Activated CD8-positive, alpha-beta memory T cell treated with anti-CD3 and anti-CD28 coated beads for 36 hours (primary cell): ENCODE measurements around the gene KCNQ1. TPM values are rescaled to one million over a fixed set of nuclear protein-coding genes. Genes with fewer than 3 reads are reported as not detected.

Source experiments
- CTCF ChIA-PET: fragments of 350-600 bp; sonication (Branson Sonifier 250); formaldehyde crosslinking; loops from one replicate; lab custom pipeline; 2021; ENCODE audit warnings: antibody characterized with exemption; lab: Charles Lee
- POLR2A ChIA-PET: fragments of 350-600 bp; sonication (Branson Sonifier 250); formaldehyde crosslinking; loops from one replicate; lab custom pipeline; 2021; ENCODE audit warnings: antibody characterized with exemption; lab: Charles Lee
- total RNA-seq, 2 experiments: library from RNA; stranded (reverse); gene quantifications; one replicate each; pipeline ENCODE4 v1.2.3, GENCODE V29; 2021

KCNQ1 gene
- total RNA-seq, 2 experiments from 2014 or later = 3.1 to 3.9 TPM

DNA sequence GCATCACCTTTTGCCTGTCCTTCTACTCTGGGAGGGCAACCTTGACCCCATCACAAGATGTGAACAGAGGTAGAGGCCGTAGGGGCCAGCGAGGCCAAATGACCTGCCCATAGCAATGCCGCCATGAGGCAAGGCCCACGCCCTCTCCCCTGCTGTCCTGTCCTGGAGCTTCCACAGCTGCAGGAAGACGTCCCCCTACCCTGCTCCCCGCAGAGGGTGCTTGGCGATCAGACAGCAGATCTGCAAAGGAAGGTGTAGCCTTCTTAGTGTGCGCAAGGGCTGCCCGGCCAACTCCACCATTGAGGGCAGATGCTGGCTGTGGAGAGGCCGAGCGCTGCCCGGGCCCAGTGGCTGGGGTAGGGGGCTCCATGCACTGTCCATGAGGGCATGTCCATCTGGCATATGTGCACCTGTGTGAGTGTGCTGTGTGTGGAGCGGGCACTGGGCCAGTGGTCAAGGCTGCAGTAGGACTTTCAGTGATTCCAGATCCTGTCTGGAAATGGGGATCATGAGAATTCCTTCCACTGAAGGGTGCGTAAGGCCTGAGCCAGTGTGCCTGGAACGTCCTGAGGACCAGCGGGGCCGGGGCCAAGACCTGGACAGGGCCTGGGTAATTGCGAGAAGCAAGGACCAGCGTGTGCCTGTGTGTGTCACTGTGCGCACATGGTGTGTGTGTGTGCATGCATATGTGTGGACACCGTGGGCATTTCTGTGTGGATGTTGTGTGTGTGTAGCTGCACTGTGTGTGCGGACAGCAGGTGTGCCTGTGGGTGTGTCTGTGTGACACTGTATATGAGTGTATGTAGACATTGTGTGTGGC, 11.5 kb upstream of the KCNQ1 start:
- CTCF ChIA-PET = interaction anchor here (1.2 to 1.7 kb wide), 2 partner anchors 97 to 99 kb away, joined by 3 to 6 read pairs; no protein-coding TSS in a partner anchor
- POLR2A ChIA-PET = no interaction called here

GRCh38 chr11:2434008-2434407, 10.8 kb upstream of the KCNQ1 start:
- CTCF ChIA-PET = no interaction called here
- POLR2A ChIA-PET = no interaction called here

DNA sequence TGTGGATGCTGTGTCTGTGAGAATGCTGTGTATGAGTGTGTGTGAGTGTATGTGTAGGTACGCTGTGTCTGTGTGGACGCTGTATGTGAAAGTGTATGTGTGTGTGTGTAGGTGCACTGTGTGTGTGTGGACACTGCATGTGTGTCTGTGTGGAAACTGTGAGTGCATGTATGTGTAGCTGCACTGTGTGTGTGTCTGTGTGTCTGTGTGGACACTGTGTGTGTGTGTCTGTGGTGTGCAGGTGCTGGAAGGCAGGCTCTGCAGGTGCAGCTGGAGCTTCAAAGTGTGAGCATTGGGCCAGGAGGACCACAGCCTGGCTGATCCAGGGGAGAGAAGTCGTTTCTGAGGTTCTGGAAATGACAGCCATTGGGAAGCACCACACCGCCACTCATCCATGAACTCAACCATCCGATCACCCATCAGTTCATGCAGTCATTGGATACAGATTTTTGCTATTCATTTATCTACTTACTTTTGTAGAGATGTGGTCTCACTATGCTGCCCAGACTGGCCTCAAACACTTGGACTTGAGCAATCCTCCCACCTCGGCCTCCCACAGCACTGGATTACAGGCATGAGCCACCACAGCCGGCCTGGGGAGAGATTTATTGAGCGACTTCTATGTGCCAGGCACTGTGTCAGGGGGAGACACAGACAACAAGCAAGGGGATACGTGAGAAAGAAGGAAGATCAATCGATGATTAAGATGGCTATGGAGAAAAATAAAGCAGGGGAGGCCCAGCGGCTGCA, 10.1 kb upstream of the KCNQ1 start:
- POLR2A ChIA-PET = no interaction called here

GRCh38 chr11:2435288-2436012, 9.4 kb upstream of the KCNQ1 start:
- POLR2A ChIA-PET = no interaction called here
- CTCF ChIA-PET = no interaction called here

More for the DNA sequence above, 10.1 kb upstream of the KCNQ1 start:
- CTCF ChIA-PET = no interaction called here

GRCh38 chr11:2436013-2436520, 8.7 kb upstream of the KCNQ1 start:
- ChIA-PET CTCF (interaction anchor here (0.8 to 0.9 kb wide), 2 partner anchors 15 to 17 kb away, joined by 3 to 5 read pairs; no protein-coding TSS in a partner anchor), POLR2A (no interaction called here)

DNA sequence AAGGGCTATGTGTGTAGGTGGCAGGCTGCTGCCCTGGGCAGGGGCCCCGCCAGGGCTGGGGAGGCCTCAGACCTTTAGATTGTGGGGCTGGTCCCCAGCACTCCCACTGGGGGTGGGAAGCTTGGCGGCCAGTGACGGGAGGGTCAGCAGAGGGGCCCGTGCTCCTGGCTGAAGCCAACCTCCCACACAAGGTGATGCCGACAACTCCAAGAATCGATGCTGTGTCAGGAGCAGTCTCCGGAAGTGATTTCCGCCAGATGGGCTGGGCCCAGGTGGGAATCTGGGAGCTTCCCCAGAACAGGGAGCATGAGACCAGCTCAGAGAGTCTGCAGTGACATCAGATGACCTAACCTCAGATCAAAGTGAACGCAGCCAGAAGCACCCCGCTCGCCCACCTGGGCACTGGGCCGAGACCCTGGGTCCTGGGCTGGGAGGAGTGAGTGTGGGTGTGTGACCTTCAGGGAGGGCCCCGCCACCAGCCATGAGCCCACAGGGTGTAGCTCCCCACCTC, 8.2 kb upstream of the KCNQ1 start:
- POLR2A ChIA-PET = no interaction called here
- CTCF ChIA-PET = interaction anchor here (0.8 to 0.9 kb wide), 2 partner anchors 15 to 17 kb away, joined by 3 to 5 read pairs; no protein-coding TSS in a partner anchor

DNA sequence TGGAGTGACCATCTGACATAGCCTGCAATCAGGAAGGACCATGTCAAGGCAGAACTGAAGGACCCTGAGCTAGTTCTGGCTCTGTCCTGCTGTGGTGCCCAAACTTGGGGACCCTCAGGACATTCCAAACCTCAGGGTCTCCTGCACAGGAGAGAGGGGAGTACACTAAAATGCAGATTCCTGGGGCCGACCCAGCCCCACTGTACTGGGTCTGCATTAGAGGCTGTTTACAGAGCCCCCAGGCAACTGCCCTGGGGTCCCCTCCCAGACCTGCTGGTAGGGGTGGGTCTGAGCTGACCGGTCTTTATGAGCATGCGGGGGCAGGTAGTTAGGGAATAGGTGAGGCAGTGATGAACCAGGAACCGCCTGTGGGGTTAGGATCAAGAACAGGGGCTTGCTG, 7.3 kb upstream of the KCNQ1 start:
- POLR2A ChIA-PET = no interaction called here
- CTCF ChIA-PET = no interaction called here

- POLR2A ChIA-PET = no interaction called here
- CTCF ChIA-PET = no interaction called here
These were observed 5.0 kb upstream of the KCNQ1 start for GRCh38 chr11:2439820-2440219.

DNA sequence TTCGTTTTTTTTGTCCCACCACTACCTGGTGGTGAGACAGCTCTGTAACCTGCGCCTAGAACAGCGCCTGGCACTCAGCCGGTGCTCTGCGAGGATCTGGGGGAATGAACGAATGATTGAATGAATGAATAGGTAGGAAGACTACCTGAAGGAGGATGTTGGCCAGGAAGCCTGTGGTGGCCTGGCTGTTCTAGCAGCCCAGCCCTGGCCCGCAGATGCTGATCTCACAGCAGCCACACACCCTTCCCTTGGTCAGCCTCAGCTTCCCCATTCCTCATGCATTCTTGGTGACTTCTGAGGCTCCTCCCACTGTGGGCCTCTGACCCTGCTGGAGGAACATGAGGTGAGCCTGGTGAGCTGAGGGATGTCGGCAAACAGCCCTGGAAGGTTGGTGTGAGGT, 4.2 kb upstream of the KCNQ1 start:
- ChIA-PET POLR2A (no interaction called here), CTCF (interaction anchor here (1.7 to 1.8 kb wide), 2 partner anchors 20 to 92 kb away, joined by 5 read pairs; no protein-coding TSS in a partner anchor)

- ChIA-PET POLR2A (no interaction called here), CTCF (interaction anchor here (1.7 to 1.8 kb wide), 2 partner anchors 20 to 91 kb away, joined by 5 read pairs; no protein-coding TSS in a partner anchor)
These were observed 3.6 kb upstream of the KCNQ1 start for GRCh38 chr11:2441171-2441570.

- CTCF ChIA-PET = interaction anchor here (1.5 to 1.8 kb wide), 2 partner anchors 90 kb away, joined by 5 to 6 read pairs; no protein-coding TSS in a partner anchor
- POLR2A ChIA-PET = no interaction called here
These were observed 2.2 kb upstream of the KCNQ1 start for GRCh38 chr11:2442589-2442988.

- ChIA-PET POLR2A (interaction anchor here (1.0 kb wide), 1 partner anchor 65 kb away, joined by 3 read pairs; no protein-coding TSS in a partner anchor), CTCF (interaction anchor here (1.1 to 1.5 kb wide), 3 partner anchors 88 to 450 kb away, joined by 3 to 6 read pairs (median 4); no protein-coding TSS in a partner anchor)
These were observed 1.4 kb upstream of the KCNQ1 start for GRCh38 chr11:2443406-2443805.

- ChIA-PET CTCF (interaction anchor here (0.7 to 1.5 kb wide), 5 partner anchors 23 to 449 kb away, joined by 3 to 6 read pairs (median 4); partner anchors contain the start of gene TSSC4), POLR2A (interaction anchor here (1.0 to 1.5 kb wide), 2 partner anchors 37 to 66 kb away, joined by 3 read pairs; no protein-coding TSS in a partner anchor)
These were observed 657 bp upstream of the KCNQ1 start, which contains the start of gene TRPM5 for GRCh38 chr11:2443881-2444820. TRPM5 (minus strand) TSS chr11:2444514; CDS start chr11:2423036, 21,478 bp downstream.

DNA sequence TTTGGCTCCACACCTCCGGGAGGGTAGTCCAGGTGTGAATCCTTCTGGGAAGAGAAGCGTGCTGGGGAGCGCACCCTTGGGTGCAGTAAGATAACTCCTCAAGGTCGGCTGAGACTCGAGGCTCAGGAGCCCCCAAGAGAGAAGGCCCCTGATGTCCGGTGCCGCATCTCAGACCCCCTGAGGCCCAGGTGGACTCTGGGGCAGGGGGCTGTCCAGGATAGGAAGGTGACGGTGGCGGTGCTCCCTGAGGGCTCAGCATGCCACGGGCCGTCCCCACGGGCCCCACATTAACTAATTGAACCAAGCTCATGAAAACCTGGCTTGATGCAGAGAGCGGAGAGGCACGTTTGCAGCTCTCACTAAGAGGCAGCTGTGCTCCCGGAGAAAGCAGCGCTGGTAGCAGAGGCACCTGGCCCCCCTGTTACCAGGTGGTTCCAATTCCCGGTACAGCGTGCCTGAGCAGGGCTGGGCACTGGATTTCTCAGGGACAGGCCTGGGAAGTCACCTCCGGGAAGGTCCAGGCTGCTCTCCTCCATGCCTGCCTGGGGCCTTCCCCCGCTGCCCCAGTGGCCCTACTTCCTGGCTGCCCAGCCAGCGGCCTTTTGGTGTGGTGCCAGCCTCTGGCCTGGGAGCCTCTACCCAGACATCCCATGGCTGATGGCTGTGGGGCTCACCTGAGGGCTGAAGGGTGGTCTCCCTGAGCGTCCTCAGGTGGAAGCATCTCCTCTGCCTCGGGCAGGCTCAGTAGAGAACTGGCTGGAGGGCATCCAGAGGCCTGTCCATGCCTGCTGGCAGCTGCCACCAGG, 1.1 kb downstream of the KCNQ1 start:
- CTCF ChIA-PET = interaction anchor here (0.7 to 1.5 kb wide), 2 partner anchors 27 to 141 kb away, joined by 3 to 4 read pairs; no protein-coding TSS in a partner anchor
- POLR2A ChIA-PET = interaction anchor here (1.5 kb wide), 1 partner anchor 35 kb away, joined by 3 read pairs; no protein-coding TSS in a partner anchor

- ChIA-PET POLR2A (no interaction called here), CTCF (no interaction called here)
These were observed 1.9 kb downstream of the KCNQ1 start for GRCh38 chr11:2446590-2447252.
